A673 (cell line): ENCODE data around the gene IFT25.

Experiments used
- EZH2 ChIP-seq: fragments of 200-600 bp; sonication (generic); IDR thresholded peaks from 2 replicates; pipeline ENCODE4 v1.6.1; 2017; ENCODE audit warnings: borderline replicate concordance, low read depth, mild to moderate bottlenecking, mixed read lengths, antibody characterized with exemption, low read length; ENCODE audit not compliant: poor library complexity, severe bottlenecking
- TF ChIP-seq, protein P1 (sequence below): fragments of 300-800, 200-600 bp; sonication (generic); conservative IDR thresholded peaks from 2 replicates; pipeline ENCODE4 v1.5.1; 2017; ENCODE audit warnings: low read depth, mild to moderate bottlenecking, antibody characterized with exemption, low read length, moderate library complexity, mixed read lengths

DNA sequence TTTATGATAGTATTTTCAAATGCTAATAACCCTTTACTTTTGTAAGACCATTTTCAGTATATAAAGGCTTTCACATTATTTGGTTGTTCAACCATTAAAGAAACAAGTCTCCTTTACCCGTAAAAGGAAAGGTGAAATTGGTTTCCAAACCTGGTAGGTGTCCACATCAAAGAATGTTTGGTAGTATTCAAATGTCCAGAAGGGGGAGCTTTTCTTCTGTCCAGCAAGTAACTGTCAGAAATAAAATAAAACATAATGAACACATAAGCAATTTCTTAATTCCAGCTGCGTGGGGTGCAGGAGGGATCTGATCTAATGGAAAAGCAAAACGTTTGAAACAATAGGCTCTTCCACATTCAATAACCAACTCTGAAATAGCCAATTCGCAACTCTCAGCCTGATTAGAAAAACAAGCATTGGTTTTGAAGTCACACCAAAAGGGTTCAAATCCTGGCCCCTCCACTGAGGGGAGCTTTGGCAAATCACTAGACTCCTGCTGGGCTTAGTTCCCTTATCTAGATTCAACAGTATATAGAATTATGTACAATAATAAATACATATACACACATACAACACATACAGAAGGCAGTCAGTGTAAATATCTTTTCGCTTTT, 66.9 kb downstream of the IFT25 start:
- TF ChIP-seq, protein P1, sequence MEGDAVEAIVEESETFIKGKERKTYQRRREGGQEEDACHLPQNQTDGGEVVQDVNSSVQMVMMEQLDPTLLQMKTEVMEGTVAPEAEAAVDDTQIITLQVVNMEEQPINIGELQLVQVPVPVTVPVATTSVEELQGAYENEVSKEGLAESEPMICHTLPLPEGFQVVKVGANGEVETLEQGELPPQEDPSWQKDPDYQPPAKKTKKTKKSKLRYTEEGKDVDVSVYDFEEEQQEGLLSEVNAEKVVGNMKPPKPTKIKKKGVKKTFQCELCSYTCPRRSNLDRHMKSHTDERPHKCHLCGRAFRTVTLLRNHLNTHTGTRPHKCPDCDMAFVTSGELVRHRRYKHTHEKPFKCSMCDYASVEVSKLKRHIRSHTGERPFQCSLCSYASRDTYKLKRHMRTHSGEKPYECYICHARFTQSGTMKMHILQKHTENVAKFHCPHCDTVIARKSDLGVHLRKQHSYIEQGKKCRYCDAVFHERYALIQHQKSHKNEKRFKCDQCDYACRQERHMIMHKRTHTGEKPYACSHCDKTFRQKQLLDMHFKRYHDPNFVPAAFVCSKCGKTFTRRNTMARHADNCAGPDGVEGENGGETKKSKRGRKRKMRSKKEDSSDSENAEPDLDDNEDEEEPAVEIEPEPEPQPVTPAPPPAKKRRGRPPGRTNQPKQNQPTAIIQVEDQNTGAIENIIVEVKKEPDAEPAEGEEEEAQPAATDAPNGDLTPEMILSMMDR = peak; percentile 62
- no peak for TF ChIP-seq EZH2
